NCI-H345 (cell line): ENCODE results near the gene DDOST.
"Not testable (repeated sequence)": the region's sequence is repeated elsewhere in the genome, so short reads cannot be mapped to it uniquely, and the experiment has no call there.

Experiments used
- DNase-seq: peaks from one replicate; lab custom pipeline; 2025; lab: John Stamatoyannopoulos, UW

Gene DDOST

GRCh38 chr1:20625176-20626097 is 35.7 kb downstream of the DDOST start:
- DNase-seq, result no peak

- DNase-seq, result no peak
These were observed 36.5 kb downstream of the DDOST start for GRCh38 chr1:20624709-20625108.

- DNase-seq, result no peak
These were observed 40.2 kb downstream of the DDOST start for GRCh38 chr1:20621012-20621411.

DNA sequence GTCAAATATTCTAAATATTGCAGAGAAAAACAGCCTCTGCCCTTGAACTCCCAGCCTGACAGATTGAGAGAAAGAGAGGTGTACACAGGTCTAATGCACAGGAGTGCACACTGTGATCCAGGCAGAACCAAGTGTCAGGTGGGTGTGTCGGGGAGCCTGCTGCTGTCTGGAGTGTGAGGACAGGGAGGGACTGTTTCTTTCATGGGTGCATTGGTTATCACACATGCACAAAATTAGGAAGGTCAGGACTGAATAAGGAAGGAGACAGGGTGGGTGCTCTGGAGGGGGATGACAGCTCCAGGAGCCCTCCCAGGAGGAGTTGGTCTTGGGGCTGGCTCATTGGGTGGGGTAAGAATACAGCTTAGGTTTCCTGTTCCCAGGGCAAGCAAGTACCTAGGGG is 41.2 kb downstream of the DDOST start:
- DNase-seq, result no peak

DNA sequence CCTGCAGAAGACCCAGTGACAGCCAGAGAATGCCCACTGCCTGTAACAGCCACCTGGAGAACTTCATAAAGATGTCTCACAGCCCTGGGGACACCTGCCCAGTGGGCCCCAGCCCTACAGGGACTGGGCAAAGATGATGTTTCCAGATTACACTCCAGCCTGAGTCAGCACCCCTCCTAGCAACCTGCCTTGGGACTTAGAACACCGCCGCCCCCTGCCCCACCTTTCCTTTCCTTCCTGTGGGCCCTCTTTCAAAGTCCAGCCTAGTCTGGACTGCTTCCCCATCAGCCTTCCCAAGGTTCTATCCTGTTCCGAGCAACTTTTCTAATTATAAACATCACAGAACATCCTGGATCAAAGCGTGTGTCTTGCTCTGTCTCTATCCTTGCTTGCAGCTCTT is 42.6 kb downstream of the DDOST start:
- no peak for DNase-seq

- no peak for DNase-seq
These were observed 44.2 kb downstream of the DDOST start for GRCh38 chr1:20616847-20617487.

DNA sequence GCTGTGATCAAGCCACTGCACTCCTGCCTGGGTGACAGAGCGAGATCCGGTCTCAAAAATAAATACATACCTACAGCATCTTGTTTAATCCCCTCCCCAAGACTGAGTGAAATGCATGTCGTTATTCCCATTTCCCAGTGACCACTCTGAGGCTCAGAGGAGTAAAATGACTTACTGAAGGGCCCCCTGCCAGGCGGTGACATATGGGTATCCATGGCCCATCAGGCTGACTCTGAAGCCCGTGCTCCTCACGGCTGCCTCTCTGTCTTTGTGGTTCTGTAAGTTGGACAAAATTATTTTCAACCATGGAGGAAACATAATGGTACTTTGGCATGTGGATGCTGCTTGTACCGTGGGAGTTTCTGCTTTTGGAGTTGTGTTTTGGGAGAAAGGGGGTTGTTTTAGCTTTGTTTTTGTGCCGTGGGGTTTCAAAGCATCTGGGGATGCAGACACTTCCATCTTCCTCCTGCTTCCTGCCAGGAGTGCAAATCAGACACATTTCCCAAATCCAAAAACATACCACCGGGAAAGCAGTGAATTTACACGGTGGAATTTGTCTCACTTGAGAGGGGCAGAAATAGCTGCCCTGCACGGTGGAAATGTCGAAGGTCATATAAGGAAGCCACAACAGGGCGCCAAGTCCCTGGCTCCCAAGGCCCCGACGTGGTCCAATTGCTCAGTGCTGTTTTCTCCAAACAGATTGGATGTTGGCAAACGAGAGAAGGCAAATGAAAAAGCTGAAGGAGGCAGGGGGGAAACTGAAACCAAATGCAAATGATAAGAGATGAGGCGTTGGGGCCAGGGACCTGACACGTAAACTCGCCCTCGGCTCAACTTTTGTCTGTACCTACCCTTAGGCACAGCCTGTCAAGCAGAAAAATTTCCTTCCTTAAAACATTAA is 45.0 kb downstream of the DDOST start:
- DNase-seq, result no peak

- DNase-seq, result no peak
These were observed 47.0 kb downstream of the DDOST start for GRCh38 chr1:20614131-20614579.

- no peak for DNase-seq
These were observed 48.9 kb downstream of the DDOST start for GRCh38 chr1:20612221-20612746.

DNA sequence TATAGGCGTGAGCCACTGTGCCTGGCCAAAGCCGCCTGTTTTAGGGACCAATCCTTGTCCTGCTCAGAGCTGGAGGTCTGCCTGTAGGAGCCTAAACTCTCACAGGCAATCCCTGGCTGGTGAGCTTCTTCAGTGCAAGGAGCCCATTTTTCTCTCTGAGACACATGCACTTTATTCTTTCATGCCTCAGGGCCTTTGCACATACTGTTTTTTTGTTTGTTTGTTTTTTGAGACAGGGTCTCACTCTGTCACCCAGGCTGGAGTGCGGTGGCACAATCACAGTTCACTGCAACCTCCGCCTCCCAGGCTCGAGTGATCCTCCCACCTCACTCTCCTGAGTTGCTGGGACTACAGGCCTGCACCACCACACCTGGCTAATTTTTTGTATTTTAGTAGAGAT is 49.5 kb downstream of the DDOST start:
- no peak for DNase-seq

DNA sequence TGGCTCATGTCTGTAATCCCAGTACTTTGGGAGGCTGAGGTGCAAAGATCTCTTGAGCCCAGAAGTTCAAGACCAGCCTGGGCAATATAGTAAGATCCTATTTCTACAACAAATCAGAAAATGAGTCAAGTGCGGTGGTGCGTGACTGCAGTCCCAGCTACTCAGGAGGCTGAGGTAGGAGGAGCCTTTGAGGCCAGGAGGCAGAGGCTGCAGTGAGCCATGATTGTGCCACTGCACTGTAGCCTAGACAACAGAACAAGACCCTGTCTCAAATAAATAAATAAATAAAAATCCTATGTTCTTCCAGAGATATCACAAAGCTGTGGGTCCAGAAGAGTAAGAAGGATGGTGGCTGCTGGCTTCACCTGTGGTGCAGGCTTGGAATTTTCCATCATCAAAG is 50.2 kb downstream of the DDOST start:
- peak; percentile 3 for DNase-seq

DNA sequence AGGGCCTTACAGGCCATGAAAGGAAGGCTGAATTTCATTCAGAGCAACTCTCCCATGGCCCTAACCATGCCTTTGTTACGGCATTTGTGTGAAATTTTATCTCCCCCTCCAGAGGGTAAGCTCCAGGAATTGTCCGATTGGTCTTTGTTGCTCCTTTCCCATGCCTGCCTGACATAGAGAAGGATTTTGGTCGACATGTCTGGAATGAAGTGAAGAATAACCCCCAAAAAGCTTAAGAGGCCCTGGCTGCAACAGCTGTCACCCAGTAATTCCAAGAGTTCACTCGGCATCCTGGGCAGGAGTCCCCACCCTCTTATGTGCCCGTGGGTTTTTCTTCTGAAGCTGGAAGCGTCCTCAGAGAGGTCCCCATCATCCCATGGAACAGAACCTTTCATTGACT is 51.6 kb downstream of the DDOST start:
- DNase-seq, result no peak

DNA sequence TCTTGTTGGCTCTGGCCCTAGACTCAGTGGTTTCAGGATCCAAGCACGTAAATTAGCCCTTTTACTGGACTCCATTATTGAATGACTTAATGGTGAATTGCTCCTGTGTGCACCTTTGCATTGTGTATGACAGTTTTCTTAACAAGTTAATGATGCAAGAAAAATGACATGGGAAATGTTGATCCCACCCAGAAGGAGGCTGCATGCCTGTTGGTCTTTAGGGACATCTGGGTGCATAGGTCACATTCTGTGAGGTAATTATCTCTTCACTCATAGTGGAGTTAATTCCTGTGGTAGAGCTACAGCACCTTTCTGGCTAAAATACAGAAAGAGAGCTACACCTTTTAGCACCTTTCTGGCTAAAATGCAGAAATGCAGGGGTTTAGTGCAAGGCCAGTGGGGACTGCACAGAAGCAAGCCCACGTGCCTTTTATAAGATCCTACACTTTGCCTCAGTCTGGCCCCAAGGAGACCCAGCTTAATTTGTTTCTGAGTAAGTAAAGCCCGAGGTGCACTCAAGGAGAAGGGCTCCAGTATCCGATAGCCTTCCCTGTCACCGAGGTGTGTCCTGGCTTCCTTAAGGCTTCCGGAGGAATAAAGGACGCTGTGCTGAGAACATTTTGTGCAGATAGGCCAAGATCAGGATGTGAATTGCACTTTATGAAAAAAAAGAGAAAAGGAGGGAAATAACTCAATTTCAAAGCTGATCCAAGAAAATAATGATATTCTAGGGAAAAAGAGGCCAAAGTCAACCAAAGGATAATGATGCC is 54.2 kb downstream of the DDOST start:
- not testable (repeated sequence) for DNase-seq

DNA sequence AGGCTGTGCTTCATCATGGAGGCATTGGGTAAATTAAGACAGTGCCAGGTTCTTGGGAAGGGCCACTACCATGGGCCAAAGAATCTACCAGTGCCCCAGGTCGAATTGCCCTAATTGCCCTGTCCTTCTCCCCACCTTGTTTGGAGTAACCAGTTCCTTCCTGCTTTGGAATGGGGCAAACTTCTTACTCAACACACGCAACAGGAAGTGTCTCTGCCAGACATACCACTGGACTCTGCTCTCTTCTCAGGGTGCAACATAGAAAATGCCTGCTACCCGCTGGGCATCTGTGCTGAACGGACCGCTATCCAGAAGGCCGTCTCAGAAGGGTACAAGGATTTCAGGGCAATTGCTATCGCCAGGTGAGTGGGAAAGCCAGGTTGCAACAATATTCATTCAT is 56.5 kb downstream of the DDOST start:
- no peak for DNase-seq

- no peak for DNase-seq
These were observed 57.4 kb downstream of the DDOST start for GRCh38 chr1:20603504-20604464.

DNA sequence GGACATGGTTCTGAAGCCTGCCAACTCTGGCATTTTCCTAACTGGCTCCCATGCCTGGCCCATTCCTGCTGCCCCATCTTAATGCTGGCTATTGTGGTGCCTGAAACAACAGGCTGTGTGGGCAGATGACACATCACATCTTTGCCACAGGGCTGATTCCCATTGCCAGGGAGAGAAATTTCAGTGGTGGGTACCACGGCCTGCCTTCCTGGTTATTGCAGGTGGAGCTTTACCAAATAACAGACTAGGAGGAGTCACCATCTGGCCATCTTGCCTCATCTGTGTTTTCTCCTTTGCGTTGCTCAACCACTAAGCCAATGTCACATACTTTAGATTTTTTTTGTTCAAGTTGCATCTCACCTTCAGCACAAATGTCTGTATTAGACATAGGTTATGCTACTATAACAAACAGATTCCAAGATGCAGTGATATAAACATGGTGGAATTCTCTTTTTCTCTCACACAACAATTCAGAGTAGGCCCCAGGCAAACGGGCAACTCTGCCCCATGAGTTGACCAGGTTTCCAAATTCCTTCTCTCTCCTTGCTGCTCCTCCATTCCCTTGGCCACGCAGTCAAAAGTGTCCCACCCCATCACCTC is 58.2 kb downstream of the DDOST start:
- DNase-seq, result no peak
